Fibroblast of lung (primary cell): ENCODE data around the gene MECR. TPM values are rescaled to one million over a fixed set of nuclear protein-coding genes. Genes with fewer than 3 reads are reported as not detected.

Source experiments
- DNase-seq, 2 donors: peaks; one replicate each; pipeline versions ENCODE4 v3.0.0 to v3.0.0-alpha.2; 2010; ENCODE audit warnings: low read depth in 2 of 2
- H2AFZ ChIP-seq: 2 replicates; pipeline ENCODE4 v1.5.1; 2012; ENCODE audit warnings: low read length, control low read depth, inconsistent platforms
- H3K27ac ChIP-seq: 2 replicates; pipeline ENCODE4 v1.5.1; 2011; ENCODE audit warnings: low read length, control low read depth; ENCODE audit not compliant: insufficient read depth
- H3K27me3 ChIP-seq: 2 replicates; pipeline ENCODE4 v1.5.1; 2011; ENCODE audit warnings: mild to moderate bottlenecking, low read length; ENCODE audit not compliant: control insufficient read depth, insufficient read depth
- H3K36me3 ChIP-seq: 2 replicates; pipeline ENCODE4 v1.5.1; 2011; ENCODE audit warnings: low read length; ENCODE audit not compliant: control insufficient read depth, insufficient read depth
- H3K4me1 ChIP-seq: 2 replicates; pipeline ENCODE4 v1.5.1; 2011; ENCODE audit warnings: low read length; ENCODE audit not compliant: control insufficient read depth, insufficient read depth; ENCODE audit errors: extremely low read depth
- H3K4me2 ChIP-seq: 2 replicates; pipeline ENCODE4 v1.5.1; 2011; ENCODE audit warnings: low read length, control low read depth; ENCODE audit not compliant: insufficient read depth; ENCODE audit errors: extremely low read depth
- H3K4me3 ChIP-seq, 4 experiments: fragments of 200-600 bp in 1 of 4; sonication (generic) in 1 of 4; replicated peaks in 1 of 4; 2 replicates each; pipeline ENCODE4 v1.5.1; 2011 to 2016; ENCODE audit warnings: low read length in 4 of 4, low read depth in 3 of 4, mild to moderate bottlenecking in 3 of 4, control low read depth in 2 of 4, inconsistent platforms in 1 of 4, mixed read lengths in 1 of 4; ENCODE audit not compliant: insufficient read depth in 1 of 4; ENCODE audit errors: control extremely low read depth in 1 of 4
- H3K79me2 ChIP-seq: 2 replicates; pipeline ENCODE4 v1.5.1; 2012; ENCODE audit warnings: mild to moderate bottlenecking, low read length, inconsistent platforms; ENCODE audit not compliant: control insufficient read depth, insufficient read depth
- H3K9ac ChIP-seq: 2 replicates; pipeline ENCODE4 v1.5.1; 2011; ENCODE audit warnings: mild to moderate bottlenecking, low read length, control low read depth; ENCODE audit not compliant: insufficient read depth
- H3K9me3 ChIP-seq: 2 replicates; pipeline ENCODE4 v1.5.1; 2012; ENCODE audit warnings: low read depth, low read length; ENCODE audit not compliant: control insufficient read depth, insufficient read depth
- H4K20me1 ChIP-seq: 2 replicates; pipeline ENCODE4 v1.5.1; 2011; ENCODE audit warnings: low read length; ENCODE audit not compliant: control insufficient read depth, insufficient read depth; ENCODE audit errors: extremely low read depth
- EZH2 ChIP-seq: IDR thresholded peaks from 2 replicates; pipeline ENCODE4 v1.5.1; 2012; ENCODE audit warnings: low read length, control low read depth, mild to moderate bottlenecking; ENCODE audit errors: missing control alignments
- polyA plus RNA-seq, 2 donors: library from polyadenylated mRNA; depleted of rRNA in 1 of 2; stranded (reverse) in 1 of 2; unstranded in 1 of 2; fragments of >200 nt; gene quantifications; 2 replicates each; pipeline ENCODE4 v1.2.1, GENCODE V29; 2011 to 2012; ENCODE audit warnings: missing spikeins in 1 of 2
- total RNA-seq: library from RNA; depleted of rRNA; stranded (reverse); fragments of >200 nt; gene quantifications from 2 replicates; pipeline ENCODE4 v1.2.1, GENCODE V29; 2014
- TF ChIP-seq, protein P1 (sequence below), 2 donors: IDR thresholded peaks in 1 of 2; conservative IDR thresholded peaks in 1 of 2; 1 replicate in 1 of 2; 2 replicates in 1 of 2; pipeline ENCODE4 v1.5.1; 2011 to 2012; ENCODE audit warnings: low read length in 2 of 2, control low read depth in 1 of 2, inconsistent platforms in 1 of 2, low read depth in 1 of 2, mild to moderate bottlenecking in 1 of 2

MECR gene
- total and polyA plus RNA-seq, 2 donors (not counting 1 experiment from before 2014, with no cell fraction given): 17.5 to 19.8 TPM

- Histone ChIP-seq H3K36me3 (peaks cover 6% of the 10 kb centered on the region), H3K27me3 (no peaks in the 10 kb centered on the region), H4K20me1 (no peaks in the 10 kb centered on the region), H3K9me3 (no peaks in the 10 kb centered on the region), H3K4me1 (peaks cover 17% of the 10 kb centered on the region), H2AFZ (no peak overlapping the region), H3K4me2 (peak overlapping the region; percentile 72), H3K9ac (peak overlapping the region; percentile 13), H3K27ac (peak overlapping the region; percentile 91), H3K4me3 (no peak overlapping the region), H3K79me2 (no peaks in the 10 kb centered on the region)
- TF ChIP-seq EZH2: no peak
- TF ChIP-seq, protein P1, sequence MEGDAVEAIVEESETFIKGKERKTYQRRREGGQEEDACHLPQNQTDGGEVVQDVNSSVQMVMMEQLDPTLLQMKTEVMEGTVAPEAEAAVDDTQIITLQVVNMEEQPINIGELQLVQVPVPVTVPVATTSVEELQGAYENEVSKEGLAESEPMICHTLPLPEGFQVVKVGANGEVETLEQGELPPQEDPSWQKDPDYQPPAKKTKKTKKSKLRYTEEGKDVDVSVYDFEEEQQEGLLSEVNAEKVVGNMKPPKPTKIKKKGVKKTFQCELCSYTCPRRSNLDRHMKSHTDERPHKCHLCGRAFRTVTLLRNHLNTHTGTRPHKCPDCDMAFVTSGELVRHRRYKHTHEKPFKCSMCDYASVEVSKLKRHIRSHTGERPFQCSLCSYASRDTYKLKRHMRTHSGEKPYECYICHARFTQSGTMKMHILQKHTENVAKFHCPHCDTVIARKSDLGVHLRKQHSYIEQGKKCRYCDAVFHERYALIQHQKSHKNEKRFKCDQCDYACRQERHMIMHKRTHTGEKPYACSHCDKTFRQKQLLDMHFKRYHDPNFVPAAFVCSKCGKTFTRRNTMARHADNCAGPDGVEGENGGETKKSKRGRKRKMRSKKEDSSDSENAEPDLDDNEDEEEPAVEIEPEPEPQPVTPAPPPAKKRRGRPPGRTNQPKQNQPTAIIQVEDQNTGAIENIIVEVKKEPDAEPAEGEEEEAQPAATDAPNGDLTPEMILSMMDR (conservative IDR thresholded peaks at IDR 0.05 in 1 of 2, IDR thresholded peaks at IDR 0.05 in 1 of 2; ENCODE audit: low read depth in 1 of 2, low read length in 2 of 2): no peak
- DNase-seq: no peak
Measured at GRCh38 chr1:29202053-29202452, 28.7 kb downstream of the MECR start.

DNA sequence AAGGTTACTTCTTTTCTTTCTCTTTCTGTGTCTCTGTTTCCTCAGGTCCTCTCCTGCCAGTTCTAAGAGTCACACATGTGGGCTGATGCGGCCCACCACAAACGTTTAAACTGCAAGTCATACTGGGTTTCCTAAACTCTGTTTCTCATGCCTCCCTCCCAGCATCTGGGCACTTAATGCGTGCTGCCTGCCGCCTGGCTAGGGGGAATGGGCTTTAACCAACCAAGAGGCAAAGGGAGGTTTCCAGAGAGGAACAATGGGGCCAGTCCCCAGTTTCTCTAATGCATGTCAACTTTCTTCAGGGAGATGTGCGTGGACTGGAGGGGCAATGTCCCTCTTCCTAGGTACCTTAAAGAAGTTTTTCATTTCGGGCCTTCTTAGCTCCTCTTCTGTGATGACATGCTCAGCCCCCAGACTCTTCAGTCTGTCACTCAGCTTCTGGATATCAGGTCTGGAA is 29.1 kb downstream of the MECR start:
- Histone ChIP-seq H3K9me3 (no peaks in the 10 kb centered on the region), H3K36me3 (peaks cover 6% of the 10 kb centered on the region), H3K4me1 (peaks cover 17% of the 10 kb centered on the region), H3K27me3 (no peaks in the 10 kb centered on the region), H3K4me2 (no peak overlapping the region), H2AFZ (no peak overlapping the region), H4K20me1 (no peaks in the 10 kb centered on the region), H3K27ac (peak overlapping the region; percentile 91), H3K9ac (no peak overlapping the region), H3K4me3 (no peak overlapping the region), H3K79me2 (no peaks in the 10 kb centered on the region)
- DNase-seq: no peak
- TF ChIP-seq, protein P1 (conservative IDR thresholded peaks at IDR 0.05 in 1 of 2, IDR thresholded peaks at IDR 0.05 in 1 of 2; ENCODE audit: low read depth in 1 of 2, low read length in 2 of 2): no peak
- no peak for TF ChIP-seq EZH2

DNA sequence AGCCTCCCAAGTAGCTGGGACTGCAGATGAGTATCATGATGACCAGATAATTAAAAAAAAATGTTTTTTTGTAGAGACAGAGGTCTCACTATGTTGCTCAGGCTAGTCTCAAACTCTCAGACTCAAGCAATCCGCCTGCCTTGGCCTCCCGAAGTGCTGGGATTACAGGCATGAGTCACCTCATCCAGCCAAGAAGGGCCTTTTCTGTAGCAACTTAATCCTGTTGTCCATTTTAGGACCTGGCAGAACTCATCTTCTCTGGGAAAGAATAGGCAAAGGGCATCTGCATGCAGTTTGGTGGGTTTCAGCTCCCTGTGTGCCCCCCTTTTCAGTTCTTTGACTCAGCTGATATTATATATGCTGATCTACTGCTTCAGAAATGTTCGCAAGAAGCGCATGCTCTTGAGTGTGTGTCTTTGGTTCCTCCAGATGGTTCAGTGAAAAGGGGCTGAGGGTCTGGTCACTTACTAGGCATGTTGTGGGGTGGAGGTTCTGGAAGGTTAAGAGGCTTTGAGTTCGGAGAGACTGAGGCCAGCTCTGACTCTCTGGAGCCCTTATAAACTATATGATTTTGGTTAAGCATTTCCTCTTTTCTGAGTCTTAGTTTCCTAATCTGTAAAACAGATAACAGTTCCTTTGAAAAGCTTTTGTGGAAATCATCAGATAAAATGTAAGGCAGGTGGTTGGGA is 29.7 kb downstream of the MECR start:
- Histone ChIP-seq H3K4me1 (peaks cover 21% of the 10 kb centered on the region), H3K4me3 (no peak overlapping the region), H3K9me3 (no peaks in the 10 kb centered on the region), H3K9ac (no peak overlapping the region), H3K27ac (no peak overlapping the region), H2AFZ (no peak overlapping the region), H3K4me2 (no peak overlapping the region), H3K27me3 (no peaks in the 10 kb centered on the region), H3K79me2 (no peaks in the 10 kb centered on the region), H4K20me1 (no peaks in the 10 kb centered on the region), H3K36me3 (peaks cover 7% of the 10 kb centered on the region)
- TF ChIP-seq, protein P1 (conservative IDR thresholded peaks at IDR 0.05 in 1 of 2, IDR thresholded peaks at IDR 0.05 in 1 of 2; ENCODE audit: low read depth in 1 of 2, low read length in 2 of 2): no peak
- DNase-seq: no peak
